HG02943 (cell line): ENCODE results near the gene RPL15.

Experiments
- ATAC-seq: cut with Tn5 transposase; IDR thresholded peaks from one replicate; pipeline ENCODE4 v1.9.1; 2021; ENCODE audit warnings: mild to moderate bottlenecking, low read depth, moderate library complexity; ENCODE audit not compliant: unreplicated experiment

The RPL15 gene

DNA sequence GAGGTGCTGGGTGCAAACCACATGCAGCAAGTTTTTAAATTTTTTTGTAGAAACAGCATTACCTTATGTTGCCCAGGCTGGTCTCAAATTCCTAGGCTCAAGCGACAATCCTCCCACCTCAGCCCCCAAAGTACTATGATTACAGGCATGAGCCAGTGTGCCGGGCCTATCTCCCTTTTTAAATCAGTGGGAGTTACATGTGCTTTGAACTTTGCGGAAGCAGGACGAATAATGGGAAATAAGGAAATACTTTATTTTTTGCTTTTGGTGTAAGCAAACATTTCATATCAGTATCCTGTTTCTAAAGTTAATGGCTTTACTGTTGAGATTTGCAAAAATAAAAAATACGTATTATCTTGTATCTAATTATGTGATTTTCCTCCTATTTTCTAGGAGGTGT, 37.2 kb downstream of the RPL15 start:
- no peak for ATAC-seq

DNA sequence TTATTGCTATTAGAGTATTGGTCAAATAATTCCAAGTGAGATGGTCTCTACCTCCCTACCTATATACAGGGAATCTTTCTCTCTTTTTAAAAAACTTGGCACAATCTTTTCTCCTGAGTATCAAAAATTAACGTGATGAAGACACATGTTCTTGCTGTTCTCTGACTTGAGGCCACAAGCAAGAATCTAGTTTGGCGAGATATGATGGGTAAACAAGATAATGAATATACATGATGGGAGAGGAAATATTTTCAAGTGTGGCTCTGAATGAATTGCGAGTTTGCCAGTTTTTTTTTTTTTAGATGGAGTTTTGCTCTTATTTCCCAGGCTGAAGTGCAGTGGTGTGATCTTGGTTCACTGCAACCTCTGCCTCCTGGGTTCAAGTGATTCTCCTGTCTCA, 39.8 kb downstream of the RPL15 start:
- no peak for ATAC-seq

DNA sequence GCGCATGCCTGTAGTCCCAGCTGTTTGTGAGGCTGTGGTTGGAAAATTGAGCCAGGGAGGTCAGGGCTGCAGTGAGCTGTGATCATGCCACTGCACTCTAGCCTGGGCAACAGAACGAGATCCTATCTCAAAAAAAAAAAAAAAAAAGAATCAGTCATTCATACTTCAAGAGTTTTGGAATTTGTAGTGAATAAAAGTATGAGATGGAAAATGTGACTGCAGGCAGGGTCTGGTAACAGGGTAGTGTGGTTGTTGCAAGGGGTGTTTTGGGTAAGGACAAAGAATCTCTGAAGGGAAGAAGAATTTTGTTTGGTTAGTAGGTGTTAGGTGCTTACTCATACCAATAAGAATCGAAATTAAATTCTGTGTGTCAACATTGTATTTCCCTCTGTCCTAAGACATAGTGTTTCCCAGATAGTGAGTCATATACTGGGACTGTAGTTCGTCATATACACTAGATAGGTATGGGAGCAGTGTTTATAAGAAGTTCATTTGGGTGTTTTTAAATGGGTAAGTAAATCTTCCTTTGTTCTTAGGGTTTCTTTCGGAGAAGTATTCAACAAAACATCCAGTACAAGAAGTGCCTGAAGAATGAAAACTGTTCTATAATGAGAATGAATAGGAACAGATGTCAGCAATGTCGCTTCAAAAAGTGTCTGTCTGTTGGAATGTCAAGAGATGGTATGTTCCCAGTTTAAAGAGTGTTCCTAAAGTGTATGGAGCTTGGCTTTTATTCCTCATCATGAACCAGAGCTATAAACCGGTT, 42.4 kb downstream of the RPL15 start:
- no peak for ATAC-seq

DNA sequence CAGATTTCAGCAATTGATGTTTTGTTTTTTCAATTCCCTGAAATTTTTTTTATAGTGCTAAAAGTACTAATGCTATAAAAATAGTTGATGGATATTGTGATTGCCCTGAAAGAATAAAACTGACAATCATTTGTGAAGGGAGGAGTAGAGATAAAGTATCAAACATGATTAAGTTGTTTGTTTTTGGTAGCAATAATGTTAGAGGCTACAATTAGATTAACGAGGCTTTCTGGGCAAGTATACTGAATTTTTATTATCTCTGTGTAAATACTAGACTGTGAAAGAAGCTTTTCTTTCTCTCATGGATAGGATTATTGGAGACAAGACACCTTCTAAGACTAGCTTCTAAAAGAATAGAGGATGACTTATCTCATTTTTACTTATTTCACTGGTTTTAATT, 43.7 kb downstream of the RPL15 start:
- ATAC-seq = no peak

DNA sequence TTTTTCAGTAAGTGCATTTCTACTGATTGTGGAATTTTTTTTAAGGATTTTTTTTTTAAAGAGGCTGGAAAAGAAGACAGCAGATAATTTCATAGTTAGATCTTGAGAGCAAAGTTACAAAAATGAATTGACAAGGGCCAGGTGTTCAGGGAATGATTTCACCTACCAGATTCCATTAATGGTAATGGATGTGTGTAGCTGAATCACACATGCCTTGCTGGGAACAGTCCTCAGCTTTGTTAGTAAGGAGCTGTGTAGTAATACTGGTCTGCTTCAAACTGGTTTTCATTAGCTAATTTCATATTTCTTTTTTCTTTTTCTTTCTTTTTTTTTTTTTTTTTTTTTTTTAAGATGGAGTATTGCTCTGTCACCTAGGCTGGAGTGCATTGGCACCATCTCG, 44.1 kb downstream of the RPL15 start:
- no peak for ATAC-seq

DNA sequence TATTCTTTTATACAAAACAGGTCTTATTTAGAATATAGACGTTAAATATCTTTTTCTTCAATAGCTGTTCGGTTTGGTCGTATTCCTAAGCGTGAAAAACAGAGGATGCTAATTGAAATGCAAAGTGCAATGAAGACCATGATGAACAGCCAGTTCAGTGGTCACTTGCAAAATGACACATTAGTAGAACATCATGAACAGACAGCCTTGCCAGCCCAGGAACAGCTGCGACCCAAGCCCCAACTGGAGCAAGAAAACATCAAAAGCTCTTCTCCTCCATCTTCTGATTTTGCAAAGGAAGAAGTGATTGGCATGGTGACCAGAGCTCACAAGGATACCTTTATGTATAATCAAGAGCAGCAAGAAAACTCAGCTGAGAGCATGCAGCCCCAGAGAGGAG, 45.0 kb downstream of the RPL15 start:
- no peak for ATAC-seq

DNA sequence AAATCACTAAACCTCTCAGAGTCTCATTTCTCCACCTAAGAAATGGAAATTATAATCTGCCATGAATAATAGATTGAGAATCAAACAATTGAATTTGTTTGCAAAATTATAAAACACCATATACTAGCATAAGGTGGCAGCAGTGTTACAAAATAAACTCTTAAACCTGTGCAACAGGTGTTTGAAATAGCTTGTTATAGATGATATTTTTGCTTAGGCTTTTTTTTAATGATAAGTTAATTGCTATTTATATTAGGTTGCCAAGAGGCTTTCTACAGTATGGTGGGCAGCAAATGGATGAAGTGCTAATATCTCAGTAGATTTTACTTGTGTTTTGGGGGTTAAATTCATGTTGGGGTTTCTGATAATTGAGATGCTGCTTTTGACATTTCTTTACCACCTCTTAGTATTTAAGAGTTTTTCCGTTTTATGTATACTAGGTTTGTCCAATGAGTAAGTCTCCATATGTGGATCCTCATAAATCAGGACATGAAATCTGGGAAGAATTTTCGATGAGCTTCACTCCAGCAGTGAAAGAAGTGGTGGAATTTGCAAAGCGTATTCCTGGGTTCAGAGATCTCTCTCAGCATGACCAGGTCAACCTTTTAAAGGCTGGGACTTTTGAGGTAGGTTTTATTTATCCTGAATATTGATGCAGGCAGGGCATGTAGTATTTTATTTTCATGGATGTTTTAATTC, 47.8 kb downstream of the RPL15 start:
- ATAC-seq = no peak

DNA sequence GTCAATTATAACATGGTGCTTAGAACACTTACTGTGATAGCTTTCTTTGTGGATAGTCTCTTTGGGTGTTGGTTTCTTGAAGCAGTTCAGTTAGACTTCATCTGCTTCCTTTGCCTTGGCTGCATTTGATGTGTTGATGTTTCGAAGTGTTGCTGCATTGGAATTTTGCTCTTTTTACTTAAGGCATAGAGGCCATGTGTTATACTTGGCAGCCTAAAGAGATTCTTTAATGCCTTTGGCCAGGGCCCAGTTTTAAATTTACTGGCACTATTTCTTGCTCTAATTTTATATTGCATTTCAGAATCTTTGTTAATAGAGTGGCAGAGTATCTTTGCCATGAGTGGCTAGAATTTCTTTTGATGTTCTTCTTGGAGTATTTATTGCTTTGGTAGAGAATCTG, 49.4 kb downstream of the RPL15 start:
- ATAC-seq = no peak

DNA sequence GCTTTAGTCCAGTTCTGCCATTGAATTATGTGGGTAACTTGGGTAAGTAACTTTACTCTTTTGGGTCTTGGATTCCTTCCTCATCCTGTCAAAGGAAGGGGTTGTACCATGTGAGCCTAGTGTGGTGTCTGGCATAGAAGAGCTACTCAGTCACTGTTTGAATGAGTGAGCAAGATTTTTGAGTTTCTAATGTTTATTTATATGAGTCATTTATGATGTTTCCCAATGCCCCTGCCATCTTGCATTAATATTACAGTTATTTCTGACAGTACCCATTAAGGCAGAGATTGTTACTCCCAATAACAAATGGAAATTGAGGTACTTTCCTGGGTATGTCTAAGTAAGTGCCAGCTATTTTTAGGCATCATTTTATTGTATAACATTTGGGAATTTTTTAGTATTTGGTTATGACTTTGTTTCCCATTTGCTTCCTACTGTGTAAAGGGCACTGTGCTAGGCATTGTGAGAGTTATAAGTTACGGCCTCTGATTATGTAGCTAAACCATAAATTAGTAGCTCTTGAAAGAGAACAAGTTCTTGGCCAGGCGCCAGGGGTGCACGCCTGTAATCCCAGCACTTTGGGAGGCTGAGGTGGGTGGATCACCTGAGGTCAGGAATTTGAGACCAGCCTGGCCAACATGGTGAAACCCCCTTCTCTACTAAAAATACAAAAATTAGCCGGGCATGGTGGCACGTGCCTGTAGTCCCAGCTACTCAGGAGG, 51.7 kb downstream of the RPL15 start:
- ATAC-seq = no peak

DNA sequence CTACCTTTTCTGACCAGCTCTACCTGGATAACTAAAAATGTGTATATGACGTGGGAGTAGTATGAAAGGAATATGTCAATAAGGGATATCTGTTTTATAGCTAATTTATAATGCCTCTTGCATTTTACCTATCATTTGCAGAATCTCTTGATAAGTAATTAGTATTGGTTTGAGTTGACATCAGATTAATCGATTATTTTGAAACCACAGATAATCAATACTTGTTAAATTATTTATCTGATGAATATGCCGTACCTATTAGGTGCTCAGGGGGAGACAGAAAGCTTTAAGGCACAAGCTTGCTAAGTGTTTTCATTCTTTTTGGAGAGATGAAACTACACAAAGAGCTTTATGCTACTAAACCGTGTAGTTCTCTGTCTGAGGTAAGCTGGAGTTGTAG, 52.5 kb downstream of the RPL15 start:
- ATAC-seq = no peak
